Ishikawa (cell line): ENCODE results near the gene CDKN2B-AS1.

Experiments used
- CEBPB ChIP-seq: IDR thresholded peaks from 2 replicates; pipeline ENCODE4 v1.6.1; 2012
- CREB1 ChIP-seq: IDR thresholded peaks from 2 replicates; pipeline ENCODE4 v1.6.1; 2012; ENCODE audit warnings: low read depth
- EGR1 ChIP-seq: IDR thresholded peaks from 2 replicates; pipeline ENCODE4 v1.6.1; 2012
- EP300 ChIP-seq: IDR thresholded peaks from 2 replicates; pipeline ENCODE4 v1.6.1; 2012; ENCODE audit warnings: borderline replicate concordance
- FOXM1 ChIP-seq: IDR thresholded peaks from 2 replicates; pipeline ENCODE4 v1.6.1; 2012; ENCODE audit warnings: low read depth, borderline replicate concordance
- NFIC ChIP-seq: IDR thresholded peaks from 2 replicates; pipeline ENCODE4 v1.6.1; 2012
- RAD21 ChIP-seq: IDR thresholded peaks from 2 replicates; pipeline ENCODE4 v1.6.1; 2012; ENCODE audit warnings: low read depth
- TAF1 ChIP-seq: IDR thresholded peaks from 2 replicates; pipeline ENCODE4 v1.6.1; 2012; ENCODE audit warnings: low read depth, mild to moderate bottlenecking
- TCF12 ChIP-seq: IDR thresholded peaks from 2 replicates; pipeline ENCODE4 v1.6.1; 2012; ENCODE audit warnings: low read depth
- TEAD4 ChIP-seq: IDR thresholded peaks from 2 replicates; pipeline ENCODE4 v1.6.1; 2012
- YY1 ChIP-seq: IDR thresholded peaks from 2 replicates; pipeline ENCODE4 v1.6.1; 2012; ENCODE audit warnings: low read depth
- ZBTB7A ChIP-seq: IDR thresholded peaks from 2 replicates; pipeline ENCODE4 v1.6.1; 2012; ENCODE audit warnings: low read depth
- TF ChIP-seq, protein P1 (sequence below): IDR thresholded peaks from 2 replicates; pipeline ENCODE4 v1.6.1; 2012
- TF ChIP-seq, protein P2 (sequence below): IDR thresholded peaks from 2 replicates; pipeline ENCODE4 v1.6.1; 2012; ENCODE audit warnings: low read depth, mild to moderate bottlenecking
- TF ChIP-seq, protein P3 (sequence below): IDR thresholded peaks from 2 replicates; pipeline ENCODE4 v1.6.1; 2012

The CDKN2B-AS1 gene

DNA sequence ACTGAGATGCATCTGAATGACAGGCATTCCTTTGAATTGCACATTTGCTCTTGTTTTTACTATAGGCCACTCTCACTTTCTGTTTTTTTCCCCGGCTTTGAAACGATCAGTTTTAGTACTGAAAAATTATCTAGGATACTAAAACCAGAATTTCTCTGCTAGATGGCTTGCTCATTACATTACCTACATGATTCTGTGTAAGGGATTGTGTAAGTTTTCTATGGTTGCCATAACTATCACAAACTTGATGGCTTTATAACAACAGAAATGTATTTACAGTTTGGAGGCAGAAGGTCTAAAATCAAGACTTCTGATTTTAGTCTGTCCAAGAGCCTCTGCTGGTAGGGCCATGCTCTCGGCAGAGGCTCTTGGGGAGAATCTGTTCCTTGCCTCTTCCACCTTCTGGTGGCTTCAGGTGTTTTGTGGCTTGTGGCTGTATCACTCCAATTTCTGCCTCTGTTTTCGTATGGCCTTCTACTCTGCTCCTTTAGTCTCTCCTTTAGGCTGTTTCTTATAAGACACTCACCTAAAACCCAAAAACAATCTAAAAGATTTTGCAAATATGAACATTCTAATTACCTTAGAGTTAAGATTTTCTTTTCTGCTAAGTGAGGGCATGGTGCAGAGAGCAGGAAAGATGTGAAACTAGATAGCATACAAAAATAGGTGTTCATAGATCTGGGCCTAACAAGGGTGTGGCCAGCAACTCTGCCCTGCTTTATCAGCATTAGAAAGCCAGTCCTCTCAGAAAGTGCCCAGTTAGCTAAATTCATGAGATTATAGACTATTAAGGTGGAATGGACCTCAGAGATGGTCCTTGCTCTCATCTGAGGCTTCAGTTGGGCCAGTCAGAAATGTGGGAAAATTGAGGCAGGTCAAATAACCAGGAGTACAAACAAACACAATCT is 107.8 kb downstream of the CDKN2B-AS1 start:
- TF ChIP-seq TAF1 (no peak), EGR1 (no peak), TEAD4 (no peak), ZBTB7A (no peak), TCF12 (no peak)
- TF ChIP-seq, protein P1, sequence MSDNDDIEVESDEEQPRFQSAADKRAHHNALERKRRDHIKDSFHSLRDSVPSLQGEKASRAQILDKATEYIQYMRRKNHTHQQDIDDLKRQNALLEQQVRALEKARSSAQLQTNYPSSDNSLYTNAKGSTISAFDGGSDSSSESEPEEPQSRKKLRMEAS = no peak
- TF ChIP-seq, protein P2, sequence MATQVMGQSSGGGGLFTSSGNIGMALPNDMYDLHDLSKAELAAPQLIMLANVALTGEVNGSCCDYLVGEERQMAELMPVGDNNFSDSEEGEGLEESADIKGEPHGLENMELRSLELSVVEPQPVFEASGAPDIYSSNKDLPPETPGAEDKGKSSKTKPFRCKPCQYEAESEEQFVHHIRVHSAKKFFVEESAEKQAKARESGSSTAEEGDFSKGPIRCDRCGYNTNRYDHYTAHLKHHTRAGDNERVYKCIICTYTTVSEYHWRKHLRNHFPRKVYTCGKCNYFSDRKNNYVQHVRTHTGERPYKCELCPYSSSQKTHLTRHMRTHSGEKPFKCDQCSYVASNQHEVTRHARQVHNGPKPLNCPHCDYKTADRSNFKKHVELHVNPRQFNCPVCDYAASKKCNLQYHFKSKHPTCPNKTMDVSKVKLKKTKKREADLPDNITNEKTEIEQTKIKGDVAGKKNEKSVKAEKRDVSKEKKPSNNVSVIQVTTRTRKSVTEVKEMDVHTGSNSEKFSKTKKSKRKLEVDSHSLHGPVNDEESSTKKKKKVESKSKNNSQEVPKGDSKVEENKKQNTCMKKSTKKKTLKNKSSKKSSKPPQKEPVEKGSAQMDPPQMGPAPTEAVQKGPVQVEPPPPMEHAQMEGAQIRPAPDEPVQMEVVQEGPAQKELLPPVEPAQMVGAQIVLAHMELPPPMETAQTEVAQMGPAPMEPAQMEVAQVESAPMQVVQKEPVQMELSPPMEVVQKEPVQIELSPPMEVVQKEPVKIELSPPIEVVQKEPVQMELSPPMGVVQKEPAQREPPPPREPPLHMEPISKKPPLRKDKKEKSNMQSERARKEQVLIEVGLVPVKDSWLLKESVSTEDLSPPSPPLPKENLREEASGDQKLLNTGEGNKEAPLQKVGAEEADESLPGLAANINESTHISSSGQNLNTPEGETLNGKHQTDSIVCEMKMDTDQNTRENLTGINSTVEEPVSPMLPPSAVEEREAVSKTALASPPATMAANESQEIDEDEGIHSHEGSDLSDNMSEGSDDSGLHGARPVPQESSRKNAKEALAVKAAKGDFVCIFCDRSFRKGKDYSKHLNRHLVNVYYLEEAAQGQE = no peak

DNA sequence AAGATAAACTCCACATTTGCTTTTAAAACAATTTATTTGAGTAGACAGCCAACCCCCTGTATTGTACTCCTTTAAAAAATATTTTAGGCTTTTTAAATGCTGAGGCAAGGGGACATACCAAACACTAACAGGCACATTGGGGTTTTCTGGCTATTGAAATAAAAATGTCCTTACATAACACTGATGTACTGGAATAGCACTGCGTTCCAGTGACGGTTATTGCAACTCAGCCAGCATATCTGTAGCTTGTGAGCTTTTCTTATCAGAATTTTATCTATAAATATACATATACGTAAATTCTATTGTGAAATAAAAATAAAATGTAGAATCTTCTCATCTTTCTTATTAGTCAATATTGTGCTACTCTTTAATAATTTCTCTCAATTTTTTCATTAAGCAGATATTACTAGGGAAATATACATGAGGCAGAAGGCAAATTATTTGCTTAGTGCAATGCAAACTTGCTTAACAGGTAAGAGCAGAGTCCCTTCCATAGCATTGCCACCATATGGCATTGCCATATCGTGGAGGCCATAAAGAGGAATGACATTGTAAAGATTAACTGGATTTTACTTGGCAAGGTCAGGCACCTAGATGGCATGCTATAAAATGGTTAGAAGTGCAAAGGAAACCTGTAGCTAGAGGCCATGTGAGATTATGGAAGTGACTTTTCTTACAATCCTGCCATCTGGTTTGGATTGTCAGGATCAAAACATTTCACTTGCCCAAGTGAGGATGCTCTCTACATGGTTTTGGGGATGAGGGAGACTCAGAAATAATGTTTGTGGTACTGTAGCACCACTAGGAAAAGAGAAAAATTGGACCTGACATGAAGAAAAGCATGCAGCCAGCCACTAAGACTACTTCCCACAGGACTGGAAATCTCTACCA is 109.3 kb downstream of the CDKN2B-AS1 start:
- TF ChIP-seq TEAD4 = no peak
- no peak for TF ChIP-seq YY1
- TF ChIP-seq, protein P1 = no peak
- no peak for TF ChIP-seq NFIC

DNA sequence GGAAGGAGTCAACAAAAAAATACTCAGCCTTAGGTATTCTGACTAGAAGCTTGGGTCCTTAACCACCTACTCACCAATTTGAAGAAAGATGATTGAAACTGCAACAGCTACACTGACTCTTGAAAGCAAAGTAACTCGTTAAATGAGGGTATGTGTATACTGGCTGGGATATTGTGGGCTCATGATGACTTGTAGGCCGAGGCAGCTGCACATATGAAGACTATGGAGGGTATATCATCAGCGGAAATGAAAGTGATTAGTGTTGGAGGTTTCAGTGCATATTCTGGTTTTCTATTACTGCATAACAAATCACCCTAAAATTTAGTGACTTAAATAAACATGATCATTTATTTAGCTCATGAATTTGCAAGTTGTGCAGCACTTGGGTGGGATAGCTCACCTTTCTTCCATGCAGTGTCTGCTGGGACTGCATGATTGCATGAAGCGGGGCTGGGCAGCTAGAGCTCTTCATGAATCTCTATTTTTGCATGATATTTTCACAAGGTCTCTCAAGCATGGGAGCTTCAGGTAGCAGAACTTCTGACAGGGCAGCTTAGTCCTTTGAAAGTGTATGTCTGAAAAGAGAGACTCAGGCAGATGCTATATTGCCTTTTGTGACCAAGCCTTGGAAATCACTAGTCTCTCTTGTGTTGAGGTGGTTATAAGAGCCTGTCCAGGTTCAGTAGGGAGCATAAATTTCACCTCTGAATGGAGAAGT is 110.6 kb downstream of the CDKN2B-AS1 start:
- no peak for TF ChIP-seq ZBTB7A
- no peak for TF ChIP-seq FOXM1
- no peak for TF ChIP-seq CEBPB
- TF ChIP-seq RAD21 = no peak

DNA sequence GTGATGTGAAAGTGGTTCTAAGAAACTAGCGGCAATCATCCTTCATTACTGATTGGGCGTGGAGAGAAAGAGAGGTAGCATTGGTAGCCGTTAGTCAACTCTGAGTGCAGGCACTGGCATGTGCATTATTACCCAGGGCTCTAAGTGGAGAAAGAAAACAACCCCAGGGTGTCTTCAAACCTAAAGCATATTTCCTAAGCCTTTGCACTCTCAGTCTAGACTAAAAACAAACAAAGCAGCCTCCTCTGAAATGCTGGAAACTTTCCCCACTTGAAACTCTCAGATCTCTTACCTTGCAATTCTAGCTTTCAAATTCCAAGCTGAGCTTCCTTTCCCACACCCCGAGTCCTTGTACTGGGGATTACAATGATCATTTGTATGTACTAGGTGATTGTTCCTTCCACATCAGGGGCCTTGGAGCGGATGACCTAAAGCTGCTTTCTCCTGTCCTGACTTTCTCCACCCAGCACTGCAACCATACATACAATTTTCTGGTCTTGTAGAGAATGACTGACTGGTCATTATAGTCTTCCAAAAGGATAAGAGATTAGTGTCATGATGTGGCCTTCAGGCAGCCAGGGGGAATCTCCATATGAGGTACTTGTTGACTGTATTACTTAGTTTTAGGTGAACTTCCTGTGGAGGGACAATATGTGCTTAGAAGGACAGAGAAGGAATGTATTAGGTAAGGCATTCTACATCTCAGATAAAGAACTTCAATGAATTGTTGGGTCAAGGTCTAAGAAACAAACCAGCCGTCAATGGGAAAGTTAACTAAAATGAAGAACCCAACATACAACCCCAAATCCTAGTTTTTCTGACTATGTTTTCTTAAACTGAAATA is 112.8 kb downstream of the CDKN2B-AS1 start:
- TF ChIP-seq FOXM1 (no peak), CREB1 (no peak), EGR1 (no peak), RAD21 (no peak), NFIC (no peak), EP300 (no peak), YY1 (no peak), TAF1 (no peak), ZBTB7A (no peak), TCF12 (no peak), TEAD4 (no peak), CEBPB (no peak)
- TF ChIP-seq, protein P3, sequence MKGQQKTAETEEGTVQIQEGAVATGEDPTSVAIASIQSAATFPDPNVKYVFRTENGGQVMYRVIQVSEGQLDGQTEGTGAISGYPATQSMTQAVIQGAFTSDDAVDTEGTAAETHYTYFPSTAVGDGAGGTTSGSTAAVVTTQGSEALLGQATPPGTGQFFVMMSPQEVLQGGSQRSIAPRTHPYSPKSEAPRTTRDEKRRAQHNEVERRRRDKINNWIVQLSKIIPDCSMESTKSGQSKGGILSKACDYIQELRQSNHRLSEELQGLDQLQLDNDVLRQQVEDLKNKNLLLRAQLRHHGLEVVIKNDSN = no peak
- TF ChIP-seq, protein P2 = no peak
- TF ChIP-seq, protein P1 = no peak
